ENCODE results near the gene DDX59.

Gene DDX59

DNA sequence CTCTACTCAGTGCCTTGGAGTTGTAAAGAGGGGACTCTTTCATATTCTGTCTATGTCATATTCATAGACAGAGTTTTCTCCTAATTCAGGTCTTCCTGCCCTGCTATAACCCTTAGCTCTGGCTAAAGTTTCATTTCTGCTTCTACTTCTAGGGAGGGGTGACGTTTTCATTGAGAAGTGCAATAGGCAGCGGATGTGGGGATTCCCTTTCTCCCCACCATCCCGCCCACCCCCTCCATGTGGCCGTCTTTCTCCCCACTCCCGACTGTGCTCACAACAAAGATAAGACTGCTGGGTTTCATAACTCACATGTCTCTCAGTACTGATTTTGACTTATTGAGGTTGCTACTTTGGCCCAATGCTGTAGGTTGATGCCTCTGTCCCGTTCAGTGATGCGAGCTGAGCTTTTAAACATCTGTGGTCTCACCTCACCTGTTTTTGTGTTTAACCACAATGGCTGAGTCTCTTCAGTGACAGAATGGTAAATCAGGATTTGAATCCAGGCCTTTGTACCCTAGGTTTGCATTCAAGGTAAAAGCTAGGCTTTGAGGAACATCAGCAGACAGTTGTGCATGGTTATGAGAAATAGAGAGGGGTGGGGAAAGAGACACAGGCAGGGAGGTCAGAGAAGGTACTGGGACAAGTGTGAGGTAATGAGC lies 41.4 kb downstream of the DDX59 start:
- DNase-seq: no peak

DNA sequence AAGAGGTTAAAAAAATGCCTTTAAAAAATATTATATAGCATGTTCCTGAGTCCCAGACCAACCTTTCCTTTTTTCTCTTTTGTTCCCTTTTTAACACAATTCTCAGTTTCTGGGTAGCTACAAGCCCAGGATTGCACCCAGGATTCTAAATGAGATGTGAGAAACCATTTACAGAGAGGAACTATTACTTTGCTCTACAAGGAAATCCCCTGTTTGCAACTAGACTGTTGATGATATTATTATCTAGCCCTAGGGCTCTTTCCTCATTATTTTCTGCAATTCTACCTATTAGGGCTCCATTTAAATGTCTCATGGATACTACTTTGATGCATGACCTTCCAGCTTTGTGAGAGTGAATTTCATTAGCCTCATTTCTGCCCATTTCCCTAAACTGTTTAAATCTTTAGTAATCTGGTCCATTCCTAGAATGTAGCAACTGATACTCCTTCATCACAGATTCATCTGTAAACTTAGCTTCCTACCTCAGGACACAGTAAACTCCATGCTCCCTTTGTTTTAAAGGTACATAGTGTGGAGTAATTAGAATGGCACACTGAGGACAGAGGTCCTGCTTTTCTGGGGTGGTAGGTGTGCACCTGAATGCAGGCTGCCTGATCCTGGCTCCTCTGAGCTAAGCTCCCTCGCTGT lies 42.0 kb downstream of the DDX59 start:
- DNase-seq: no peak

DNA sequence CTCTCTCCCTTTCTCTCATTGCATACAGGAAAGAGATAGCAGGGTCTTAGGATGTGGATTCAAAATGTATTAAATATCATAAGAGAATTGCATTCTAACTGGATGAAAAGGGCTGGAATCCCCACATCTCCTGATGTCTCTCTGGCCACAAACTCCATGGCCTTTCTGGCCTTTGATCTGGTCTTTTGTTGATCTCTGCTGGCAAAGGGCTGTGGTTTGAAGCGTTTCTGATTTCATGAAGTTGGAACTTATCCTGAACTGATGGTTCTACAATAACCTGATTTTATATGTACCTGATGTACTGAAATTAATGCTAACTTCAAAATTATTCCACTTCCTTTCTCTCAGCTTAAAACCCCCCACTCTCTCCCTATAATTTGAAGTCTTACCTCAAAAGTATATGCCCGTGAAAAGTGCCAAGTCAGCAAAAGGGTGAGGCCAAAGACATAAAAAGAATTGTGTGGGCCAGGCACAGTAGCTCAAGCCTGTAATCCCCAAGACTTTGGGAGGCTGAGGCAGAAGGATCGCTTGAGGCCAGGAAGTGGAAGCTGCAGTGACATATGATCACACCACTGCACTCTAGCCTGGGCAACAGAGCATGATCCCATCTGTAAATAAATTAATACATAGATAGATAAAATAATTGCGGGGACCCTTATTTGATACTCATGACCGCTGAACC lies 42.7 kb downstream of the DDX59 start:
- no peak for DNase-seq

DNA sequence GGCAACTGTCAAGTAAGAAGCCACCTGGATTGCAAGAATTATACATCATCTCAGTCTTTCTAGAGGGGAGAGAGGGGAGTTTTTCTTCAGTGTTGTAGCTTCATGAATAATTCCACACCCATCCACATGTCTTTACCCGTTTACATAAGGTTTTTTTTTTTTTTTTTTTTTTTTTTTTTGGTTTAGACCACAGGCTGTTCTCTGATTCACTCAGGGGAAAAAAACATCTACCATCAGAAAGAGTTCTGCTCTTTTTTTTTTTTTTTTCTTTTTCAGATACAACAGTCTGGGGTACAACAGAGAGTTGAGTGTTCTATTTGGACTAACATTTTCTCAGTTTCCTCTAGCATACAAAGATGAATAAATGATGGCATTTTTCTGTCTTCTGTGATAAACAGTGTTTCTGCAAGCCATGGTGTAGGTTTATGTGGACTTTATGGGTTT lies 44.3 kb downstream of the DDX59 start:
- no peak for DNase-seq

DNA sequence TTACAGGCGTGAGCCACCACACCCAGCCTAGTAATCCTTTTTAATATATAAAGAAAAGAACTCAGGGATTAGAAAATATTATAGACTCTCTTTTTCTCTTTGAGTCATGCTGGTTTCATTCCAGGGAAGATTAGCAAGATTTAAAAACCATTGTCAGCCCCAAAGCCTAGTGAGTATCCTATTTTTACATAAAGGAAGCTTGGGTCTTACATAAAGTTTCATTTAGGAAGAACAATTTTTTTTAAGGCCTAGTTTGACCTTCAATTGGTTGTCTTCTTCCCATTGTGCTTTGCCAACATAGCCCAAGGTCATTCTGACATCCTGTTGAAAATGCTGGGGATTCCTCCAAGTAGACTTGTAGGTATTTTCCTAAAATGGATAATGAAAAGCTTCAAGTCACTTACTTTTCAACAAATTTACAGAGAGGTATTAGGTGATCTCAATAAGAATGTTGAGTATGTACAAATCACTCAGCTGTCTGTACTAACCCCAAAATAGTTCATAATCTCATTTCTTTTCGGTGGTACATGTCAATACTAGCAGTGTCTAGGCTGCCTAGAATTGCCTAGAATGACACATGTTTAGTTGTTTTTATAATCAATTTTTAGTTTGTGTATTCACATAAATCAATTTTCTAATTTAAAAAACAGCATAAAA lies 44.9 kb downstream of the DDX59 start:
- no peak for DNase-seq

DNA sequence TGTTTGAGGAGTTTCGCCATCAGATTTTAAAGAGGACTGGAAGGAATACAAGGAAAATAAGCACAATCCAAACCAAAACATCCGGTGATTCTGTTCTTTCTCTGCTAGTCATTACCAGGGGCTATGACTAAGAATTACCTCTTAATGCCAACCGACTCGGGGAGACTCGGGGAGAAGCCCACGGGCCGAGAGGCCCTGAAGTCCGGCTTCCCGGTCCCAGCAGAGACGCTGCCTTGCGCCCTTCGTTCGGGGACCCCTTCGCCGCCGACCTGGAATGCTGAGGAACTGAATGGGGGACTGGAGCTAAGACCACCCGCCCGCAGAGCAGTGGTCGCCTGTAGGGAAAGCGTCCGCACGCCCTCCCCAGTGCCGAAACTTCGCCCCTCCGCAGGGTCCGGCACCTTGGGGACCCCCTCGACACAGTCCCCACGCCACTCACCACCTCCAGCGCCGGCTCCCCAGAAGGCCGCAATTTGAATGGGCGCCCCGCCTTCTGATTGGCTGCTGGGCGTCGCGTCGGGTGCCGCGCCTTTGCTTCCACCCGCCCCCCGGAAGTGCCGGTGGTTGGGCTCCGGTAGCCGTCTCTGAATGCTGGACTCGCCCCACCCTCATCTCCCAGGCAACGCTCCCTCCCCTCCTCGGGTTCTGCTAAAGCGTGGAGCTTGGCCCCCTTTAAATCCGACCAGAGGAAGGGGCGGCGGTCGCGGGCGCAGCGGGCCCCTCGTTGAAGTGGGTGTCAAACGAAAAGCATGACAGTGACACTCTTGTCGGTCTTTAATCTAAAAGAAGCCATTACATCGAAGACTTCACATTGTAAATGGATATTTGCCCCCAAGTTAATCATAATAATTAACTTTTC lies 49.2 kb downstream of the DDX59 start, which contains the start of gene KIF14:
Gene KIF14 (minus strand): TSS at position 479 of the 859 bp plus-strand sequence. CDS start 2,028 bp downstream, outside the sequence.
- DNase-seq: peak; percentile 85

DNA sequence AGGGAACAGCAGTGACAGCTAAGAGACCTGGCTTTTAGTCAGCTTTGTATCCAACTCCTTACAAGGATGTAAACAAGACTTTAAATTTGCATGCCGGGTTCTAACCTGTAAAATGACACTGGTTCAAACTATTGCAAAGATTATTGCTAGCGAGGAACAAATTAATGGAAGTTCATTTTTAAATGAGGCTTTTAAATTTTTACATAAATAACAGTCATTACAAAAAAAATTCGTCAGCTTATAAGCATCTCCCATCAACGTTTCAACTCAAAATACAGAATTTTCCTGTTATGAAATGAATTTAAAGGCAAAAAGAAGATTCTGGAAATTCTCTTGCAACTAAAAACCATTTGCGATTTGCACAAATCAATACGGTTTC lies 49.8 kb downstream of the DDX59 start:
- no peak for DNase-seq

DNA sequence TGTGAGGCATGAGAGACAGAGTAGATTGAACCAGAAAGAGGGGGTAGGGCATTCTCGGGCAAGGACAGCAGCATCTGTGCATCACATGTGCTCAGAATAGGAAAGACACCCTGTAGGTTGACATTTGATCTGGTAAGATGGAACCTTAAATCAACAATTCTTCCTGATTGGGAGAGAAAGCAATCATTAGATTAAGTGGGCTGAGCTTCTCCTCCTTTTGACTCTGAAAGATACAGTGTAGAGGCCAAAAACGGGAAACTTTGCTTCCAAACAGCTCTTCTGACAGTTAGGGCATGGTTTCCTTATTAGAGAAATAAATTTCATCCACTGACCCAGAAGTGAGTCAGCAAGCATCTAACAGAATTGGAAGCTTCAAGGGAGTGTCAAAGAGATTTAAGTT lies 58.9 kb downstream of the DDX59 start:
- no peak for DNase-seq

DNA sequence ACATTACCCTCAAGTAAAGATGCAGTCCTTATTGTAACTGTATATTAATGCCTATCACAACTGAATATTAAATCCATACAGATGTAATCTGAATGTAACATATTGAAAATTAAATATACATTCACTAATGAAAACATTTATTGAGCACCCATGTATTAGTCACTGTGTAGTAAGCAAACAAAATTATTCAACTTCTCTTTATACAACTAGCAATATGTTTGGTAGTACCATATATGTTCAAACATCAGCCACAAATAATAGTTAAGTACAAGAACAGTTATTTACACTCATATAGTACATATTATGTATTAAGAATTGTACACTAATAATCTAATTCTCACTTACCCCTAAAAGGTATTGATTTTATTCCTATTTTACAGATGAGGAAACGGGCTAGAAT lies 67.1 kb downstream of the DDX59 start:
- DNase-seq: no peak

Data from NCI-H510A treated with DMSO at 0.1 percent for 48 hours (cell line).